Measurements from ENCODE around the gene ESPL1.

GRCh38 chr12:53274445-53274844 lies 6.3 kb downstream of the ESPL1 start:
- TF ChIP-seq EZH2 (IDR thresholded peaks at IDR 0.05; ENCODE audit: low read length, missing control alignments), result no peak
- no peak for TF ChIP-seq CTCF (conservative IDR thresholded peaks at IDR 0.05 in 1 of 2, IDR thresholded peaks at IDR 0.05 in 1 of 2; ENCODE audit: low read depth in 1 of 2, low read length in 2 of 2)

All from fibroblast of lung (primary cell).